SU-DHL-6 (cell line): ENCODE results near the gene CHSY3.

Experiments used
- CTCF ChIP-seq: fragments of 200-600 bp; sonication (generic); IDR thresholded peaks from one replicate; pipeline ENCODE4 v1.5.1; 2017; ENCODE audit warnings: antibody characterized with exemption, mild to moderate bottlenecking, low read length, moderate library complexity; ENCODE audit not compliant: insufficient read depth, poor library complexity, severe bottlenecking
- EZH2phosphoT487 ChIP-seq: fragments of 200-600 bp; sonication (generic), shearing (Covaris generic); conservative IDR thresholded peaks from 2 replicates; pipeline ENCODE4 v1.6.1; 2018; ENCODE audit warnings: mild to moderate bottlenecking, antibody characterized with exemption, low read length, moderate library complexity, mixed read lengths

GRCh38 chr5:129930221-129930620 lies 26.0 kb downstream of the CHSY3 start:
- TF ChIP-seq CTCF (no peak), EZH2phosphoT487 (no peak)
